IPS DF 4.7 (cell line): ENCODE measurements around the gene FMNL2.

Source experiments
- DNase-seq: peaks from one replicate; pipeline ENCODE4 v3.0.0-alpha.2; 2013; ENCODE audit warnings: low spot score; ENCODE audit errors: extremely low read depth

The FMNL2 gene

DNA sequence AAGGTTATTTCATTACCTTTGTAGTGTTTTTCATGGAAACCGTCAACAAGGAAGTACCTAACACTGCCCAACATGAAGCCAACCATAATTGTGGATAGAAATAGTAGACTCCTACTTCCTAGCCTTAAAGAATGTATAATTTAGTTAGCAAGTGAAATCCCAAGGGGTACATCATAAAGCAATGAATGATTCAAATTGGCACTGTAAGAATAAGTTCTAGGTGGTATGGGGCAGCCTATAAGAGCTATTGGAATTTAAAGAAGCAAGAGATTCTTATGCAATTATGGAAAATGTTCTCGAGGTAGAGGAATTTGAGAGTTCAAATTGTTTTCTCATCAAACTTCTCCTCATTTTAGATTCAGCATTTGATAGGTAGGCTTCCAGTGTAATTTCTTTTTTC lies 157.9 kb downstream of the FMNL2 start:
- no peak for DNase-seq

DNA sequence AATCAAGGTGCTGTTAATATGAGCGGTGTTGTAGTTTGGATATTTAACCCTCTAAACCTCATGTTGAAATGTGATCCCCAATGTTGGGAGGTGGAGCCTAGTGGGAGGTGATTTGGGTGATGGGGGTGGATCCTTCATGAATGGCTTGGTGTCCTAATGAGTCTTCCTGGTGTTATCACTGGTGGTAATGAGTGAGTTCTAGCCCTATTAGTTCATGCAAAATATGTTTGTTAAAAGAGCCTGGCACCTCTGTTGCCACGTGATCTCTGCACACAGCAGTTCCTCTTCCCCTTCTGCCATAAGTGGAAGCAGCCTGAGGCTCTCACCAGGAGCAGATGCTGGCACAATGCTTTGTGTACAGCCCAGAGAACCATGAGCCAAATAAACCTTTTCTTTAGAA lies 158.4 kb downstream of the FMNL2 start:
- DNase-seq: peak; percentile 41

- no peak for DNase-seq
Observed at GRCh38 chr2:152493945-152494528, 159.1 kb downstream of the FMNL2 start.

DNA sequence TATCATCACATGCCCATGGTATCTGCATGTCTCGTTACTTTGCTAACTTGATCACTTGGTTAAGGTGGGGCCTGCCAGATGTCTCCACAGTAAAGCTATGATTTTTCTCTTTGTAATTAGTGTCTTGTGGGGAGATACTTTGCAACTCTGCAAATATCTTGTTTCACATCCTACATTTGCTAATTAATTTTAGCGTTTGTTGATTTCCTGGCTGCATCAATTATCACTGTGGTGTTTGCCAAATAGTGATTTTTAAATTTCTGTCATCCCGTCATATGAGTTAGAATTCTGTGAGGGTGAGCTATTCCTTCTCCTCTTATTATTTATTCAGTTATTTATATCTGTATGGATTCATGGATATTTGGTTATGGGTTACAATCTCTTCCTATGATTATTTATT lies 161.4 kb downstream of the FMNL2 start:
- DNase-seq: no peak

GRCh38 chr2:152497481-152498052 lies 162.6 kb downstream of the FMNL2 start:
- no peak for DNase-seq

DNA sequence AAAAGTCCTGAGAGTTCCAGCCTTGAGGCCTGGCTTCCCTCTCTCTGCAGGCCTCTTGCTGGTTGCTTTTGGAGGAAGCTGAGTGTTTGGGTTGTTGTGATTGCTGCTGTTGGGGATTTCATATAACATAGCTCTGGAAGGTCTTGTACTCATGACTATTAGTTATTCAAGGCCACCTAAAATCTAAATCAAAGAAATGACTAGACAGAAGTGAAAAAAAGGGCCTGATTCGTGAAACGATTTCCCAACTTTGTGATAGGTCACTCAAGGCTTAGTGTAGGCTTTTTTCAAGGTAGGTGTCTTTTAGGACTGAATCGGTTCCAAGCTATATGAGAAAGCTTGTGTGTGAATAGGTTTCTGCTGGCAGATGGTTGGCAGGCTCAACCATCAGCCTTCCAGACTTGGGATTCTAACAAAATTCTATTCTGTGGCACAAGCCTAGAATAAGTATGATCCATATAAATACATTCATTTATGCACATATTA lies 164.4 kb downstream of the FMNL2 start:
- no peak for DNase-seq

DNA sequence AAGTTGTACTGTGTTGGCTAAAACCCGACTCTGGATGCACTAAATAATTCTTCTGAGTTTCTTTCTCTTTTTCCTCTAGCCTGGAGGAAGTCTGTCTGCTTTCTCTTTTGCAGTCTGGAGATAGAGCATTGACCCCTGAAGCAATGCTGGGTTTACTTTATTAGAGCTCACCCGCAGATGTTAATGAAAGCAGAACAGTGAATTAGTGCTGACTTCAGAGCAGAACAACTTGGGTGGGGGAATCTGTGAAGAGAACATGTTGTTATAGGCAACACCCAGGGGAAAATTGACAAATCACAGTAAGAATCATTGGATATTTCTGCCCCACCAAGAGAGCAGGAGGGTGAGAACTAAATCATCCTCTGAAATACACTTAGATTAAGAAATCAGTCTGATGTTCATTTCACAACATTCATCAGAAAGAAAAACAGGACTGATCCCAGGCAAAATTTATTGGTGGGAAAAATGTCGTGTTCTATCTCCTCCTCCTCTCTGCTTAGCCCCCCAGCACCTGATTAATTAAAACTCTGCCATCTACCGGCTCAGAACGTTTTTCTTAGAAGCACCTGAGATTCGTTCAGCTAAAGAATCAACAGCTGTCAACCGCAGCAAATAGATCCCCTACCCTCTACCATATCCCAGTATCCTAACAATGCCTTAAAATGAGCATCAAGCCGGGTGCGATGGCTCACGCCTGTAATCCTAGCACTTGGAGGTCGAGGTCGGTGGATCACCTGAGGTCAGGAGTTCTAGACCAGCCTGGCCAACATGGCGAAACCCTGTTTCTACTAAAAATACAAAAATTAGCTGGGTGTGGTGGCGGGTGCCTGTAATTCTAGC lies 165.1 kb downstream of the FMNL2 start:
- no peak for DNase-seq

- no peak for DNase-seq
Observed at GRCh38 chr2:152500772-152501171, 165.8 kb downstream of the FMNL2 start.

DNA sequence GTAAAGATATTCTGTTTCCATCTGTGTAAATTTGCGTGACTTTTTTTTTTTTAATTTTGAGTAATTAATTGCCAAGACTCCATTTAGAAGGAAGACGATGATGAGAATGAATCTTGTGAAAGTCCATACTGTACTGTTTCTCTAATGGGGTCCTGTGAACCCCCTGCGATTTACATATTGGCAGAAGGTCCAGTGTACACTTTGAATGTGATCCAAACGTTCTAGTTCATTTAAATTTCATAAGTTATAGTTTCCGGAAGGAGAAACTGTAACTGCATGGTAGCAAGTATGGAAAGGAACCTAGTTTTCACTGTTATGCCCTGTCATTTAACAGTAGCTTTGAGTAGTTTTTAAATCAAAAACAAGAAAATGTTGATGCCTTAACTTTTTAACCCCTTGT lies 166.7 kb downstream of the FMNL2 start:
- DNase-seq: no peak

DNA sequence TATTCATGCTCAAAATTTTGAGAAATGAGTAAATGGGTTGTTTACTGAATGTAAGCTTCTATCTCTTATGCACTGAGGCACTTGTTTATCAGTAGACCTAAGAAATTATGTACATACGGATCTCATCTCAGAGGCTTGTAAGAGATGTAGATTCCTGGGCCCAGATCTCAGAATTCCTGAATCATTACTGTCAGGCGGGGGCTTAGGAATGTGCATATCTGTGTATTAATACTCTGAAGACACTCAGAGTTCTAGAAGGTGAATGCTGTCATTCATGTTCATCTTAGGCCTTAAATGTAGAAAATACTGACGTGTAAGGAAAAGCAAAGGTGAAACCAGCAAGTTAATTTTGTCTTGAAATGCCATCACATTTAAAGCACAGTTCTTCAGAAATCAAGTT lies 169.6 kb downstream of the FMNL2 start:
- no peak for DNase-seq

- no peak for DNase-seq
Observed at GRCh38 chr2:152505495-152505906, 170.5 kb downstream of the FMNL2 start.

DNA sequence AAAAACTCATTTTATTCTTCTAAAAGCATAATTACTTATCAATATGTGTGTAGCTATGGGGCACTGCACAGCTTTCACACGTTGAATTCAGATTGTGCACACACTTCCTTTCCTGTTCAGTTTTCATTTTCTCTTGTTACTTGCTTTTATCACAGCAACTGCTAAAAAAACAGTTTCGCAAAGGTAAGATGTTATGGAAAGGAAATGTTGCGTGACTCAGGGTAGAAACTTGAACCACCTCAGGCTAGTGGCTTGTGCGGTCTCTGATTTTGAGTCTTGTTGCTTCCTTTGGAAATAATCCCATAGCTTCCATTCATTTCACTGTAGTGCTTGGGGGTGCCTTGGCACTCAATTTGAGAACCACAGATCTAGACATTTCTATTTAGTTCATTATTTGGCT lies 171.9 kb downstream of the FMNL2 start:
- DNase-seq: no peak

- no peak for DNase-seq
Observed at GRCh38 chr2:152507907-152508306, 172.9 kb downstream of the FMNL2 start.

DNA sequence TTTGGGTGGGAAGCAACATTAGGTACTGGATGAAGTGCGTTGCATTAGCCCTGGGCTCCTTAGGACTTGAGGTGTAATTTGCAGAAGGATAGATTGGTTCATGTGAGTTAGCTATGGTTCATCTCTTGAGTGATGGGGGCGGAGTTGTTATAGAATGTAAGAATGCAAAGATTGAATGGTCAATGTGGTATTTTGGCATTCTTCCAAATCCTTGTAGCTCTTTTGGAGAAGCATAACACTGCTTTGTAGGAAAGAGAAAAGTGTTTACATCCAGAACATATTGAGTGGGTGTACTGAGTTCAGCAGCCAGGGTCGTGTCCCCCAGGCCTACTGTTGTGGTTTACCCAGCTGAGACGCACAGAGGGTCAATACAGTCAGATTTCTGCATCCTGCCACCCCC lies 173.5 kb downstream of the FMNL2 start:
- no peak for DNase-seq

DNA sequence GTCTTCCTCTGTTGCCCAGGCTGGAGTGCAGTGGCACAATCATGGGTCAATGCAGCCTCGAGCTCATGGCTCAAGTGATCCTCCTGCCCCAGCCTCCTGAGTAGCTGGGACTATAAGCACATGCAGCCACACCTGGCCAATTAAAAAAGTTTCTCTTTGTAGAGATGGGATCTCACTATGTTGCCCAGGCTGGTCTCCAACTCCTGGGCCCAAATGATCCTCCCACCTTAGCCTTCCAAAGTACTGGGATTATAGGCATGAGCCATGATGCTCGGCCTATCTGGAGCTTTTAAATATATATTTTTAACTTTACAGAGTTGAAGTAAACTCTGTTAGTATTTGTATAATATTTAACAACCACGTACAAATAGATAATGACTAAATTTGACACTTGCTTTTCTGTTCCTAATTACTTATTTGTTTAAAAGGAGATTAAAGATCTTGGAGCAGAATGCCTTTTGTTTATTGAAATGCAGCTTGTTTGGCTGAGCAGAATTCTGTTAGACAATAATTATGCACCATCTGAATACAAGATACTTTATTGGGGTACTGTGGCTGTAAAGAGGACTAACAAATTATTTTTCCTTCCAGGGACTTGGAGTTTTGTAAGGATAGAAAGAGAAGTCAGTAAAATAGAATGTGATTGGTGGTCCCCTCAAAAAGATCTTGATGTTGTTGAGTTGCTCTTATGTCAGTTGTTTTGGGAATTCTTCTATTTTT lies 175.0 kb downstream of the FMNL2 start:
- no peak for DNase-seq

GRCh38 chr2:152510621-152511020 lies 175.6 kb downstream of the FMNL2 start:
- DNase-seq: no peak

GRCh38 chr2:152511981-152512380 lies 177.0 kb downstream of the FMNL2 start:
- DNase-seq: no peak

GRCh38 chr2:152513029-152513428 lies 178.1 kb downstream of the FMNL2 start:
- no peak for DNase-seq

- no peak for DNase-seq
Observed at GRCh38 chr2:152513681-152514080, 178.7 kb downstream of the FMNL2 start.

DNA sequence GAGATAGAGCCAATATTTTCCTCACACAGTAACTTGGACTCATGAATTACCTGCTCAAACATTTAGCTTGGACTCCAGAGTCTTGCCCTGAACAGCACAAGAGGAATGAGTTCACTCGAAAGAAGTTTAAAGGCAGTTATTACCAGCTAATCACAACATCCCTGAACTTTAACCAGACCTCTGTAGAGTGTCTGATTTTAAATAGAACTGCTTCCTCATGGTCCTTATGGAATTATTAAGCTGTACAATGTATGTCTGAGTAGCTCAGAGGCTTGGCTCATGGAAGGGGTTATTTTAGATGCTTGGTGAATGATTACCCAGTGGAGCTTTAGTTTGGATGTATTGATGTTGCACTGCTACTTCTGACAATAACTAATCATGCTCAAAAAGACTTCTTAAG lies 183.1 kb downstream of the FMNL2 start:
- DNase-seq: no peak

GRCh38 chr2:152518641-152519580 lies 183.9 kb downstream of the FMNL2 start:
- no peak for DNase-seq
